GM23338 (cell line): ENCODE data around the gene COX6B1. TPM values are rescaled to one million over a fixed set of nuclear protein-coding genes. Genes with fewer than 3 reads are reported as not detected.

Experiments used
- ATAC-seq: fragments of 200-7000 bp; cut with Tn5 transposase; 3 replicates; pipeline ENCODE4 v1.9.1; 2020
- DNase-seq: peaks from one replicate; pipeline ENCODE4 v3.0.0-alpha.2; 2015; ENCODE audit warnings: low spot score
- H2AFZ ChIP-seq: fragments of 200-600 bp; sonication (generic); 2 replicates; pipeline ENCODE4 v1.8.0; 2016; ENCODE audit warnings: antibody characterized with exemption, mild to moderate bottlenecking, moderate library complexity
- H3F3A ChIP-seq: fragments of 200-600 bp; sonication (generic); replicated peaks from 2 replicates; pipeline ENCODE4 v1.8.0; 2017; ENCODE audit warnings: antibody characterized with exemption, mixed run types, low read depth
- H3K27ac ChIP-seq: fragments of 200-600 bp; sonication (generic); 2 replicates; pipeline ENCODE4 v1.6.1; 2016; ENCODE audit warnings: low read depth
- H3K27me3 ChIP-seq: fragments of 200-600 bp; sonication (generic); 2 replicates; pipeline ENCODE4 v1.8.0; 2016; ENCODE audit warnings: mild to moderate bottlenecking, mixed run types, moderate library complexity; ENCODE audit not compliant: insufficient read depth
- H3K36me3 ChIP-seq: fragments of 200-600 bp; sonication (generic); 2 replicates; pipeline ENCODE4 v1.8.0; 2016; ENCODE audit warnings: mild to moderate bottlenecking; ENCODE audit not compliant: insufficient read depth
- H3K4me1 ChIP-seq: fragments of 200-600 bp; sonication (generic); 2 replicates; pipeline ENCODE4 v1.8.0; 2016; ENCODE audit warnings: mild to moderate bottlenecking, moderate library complexity; ENCODE audit not compliant: insufficient read depth
- H3K4me2 ChIP-seq: fragments of 200-600 bp; sonication (generic); 2 replicates; pipeline ENCODE4 v1.7.1; 2017; ENCODE audit warnings: mixed run types
- H3K4me3 ChIP-seq: fragments of 200-600 bp; sonication (generic); 2 replicates; pipeline ENCODE4 v1.6.1; 2016; ENCODE audit warnings: mixed run types
- H3K79me2 ChIP-seq: fragments of 200-600 bp; sonication (generic); replicated peaks from 2 replicates; pipeline ENCODE4 v1.8.0; 2017; ENCODE audit warnings: mild to moderate bottlenecking; ENCODE audit not compliant: insufficient read depth
- H3K9me2 ChIP-seq: fragments of 200-600 bp; sonication (generic); 2 replicates; pipeline ENCODE4 v1.8.0; 2017; ENCODE audit not compliant: insufficient read depth
- H4K20me1 ChIP-seq: fragments of 200-600 bp; sonication (generic); replicated peaks from 2 replicates; pipeline ENCODE4 v1.8.0; 2017; ENCODE audit warnings: mild to moderate bottlenecking; ENCODE audit not compliant: insufficient read depth
- H3K27ac Mint-ChIP-seq: 2 replicates; pipeline ENCODE4 v1.8.0; 2020; ENCODE audit warnings: inconsistent platforms, mild to moderate bottlenecking, moderate library complexity, mixed read lengths
- H3K27me3 Mint-ChIP-seq: 3 replicates; pipeline ENCODE4 v1.8.0; 2022; ENCODE audit warnings: low read depth, mild to moderate bottlenecking, moderate library complexity, mixed read lengths, inconsistent platforms; ENCODE audit not compliant: insufficient read depth, poor library complexity
- H3K36me3 Mint-ChIP-seq: 3 replicates; pipeline ENCODE4 v1.8.0; 2021; ENCODE audit warnings: low read depth, mild to moderate bottlenecking, inconsistent platforms, moderate library complexity, mixed read lengths
- H3K4me1 Mint-ChIP-seq: 3 replicates; pipeline ENCODE4 v1.8.0; 2020; ENCODE audit warnings: mild to moderate bottlenecking, inconsistent platforms, mixed read lengths
- H3K4me3 Mint-ChIP-seq: 3 replicates; pipeline ENCODE4 v1.8.0; 2021; ENCODE audit warnings: moderate library complexity, mild to moderate bottlenecking, inconsistent platforms, mixed read lengths
- H3K9me3 Mint-ChIP-seq: 3 replicates; pipeline ENCODE4 v1.8.0; 2020; ENCODE audit warnings: moderate library complexity, mild to moderate bottlenecking, inconsistent platforms, mixed read lengths
- CREB1 ChIP-seq: fragments of 250-450 bp; sonication (Bioruptor Pico); IDR thresholded peaks from 2 replicates; pipeline ENCODE4 v1.5.0; 2020; ENCODE audit warnings: low read depth, mild to moderate bottlenecking, moderate library complexity
- POLR2AphosphoS5 ChIP-seq: IDR thresholded peaks from 2 replicates; pipeline ENCODE4 v1.6.1; 2016; ENCODE audit warnings: antibody characterized with exemption, low read depth
- REST ChIP-seq: IDR thresholded peaks from one replicate; pipeline ENCODE4 v1.6.1; 2018; ENCODE audit warnings: antibody characterized with exemption; ENCODE audit not compliant: unreplicated experiment
- ZNF331 ChIP-seq: fragments of 250-450 bp; sonication (Bioruptor Pico); IDR thresholded peaks from 2 replicates; pipeline ENCODE4 v1.5.0; 2020; ENCODE audit warnings: low read depth, mild to moderate bottlenecking, moderate library complexity
- polyA plus RNA-seq: library from polyadenylated mRNA; unstranded; fragments of >200 nt; fragmentation: Nextera tagmentation; extraction: Ambion mirVana; gene quantifications from 2 replicates; pipeline ENCODE4 v1.2.1, GENCODE V29; 2016
- total RNA-seq: library from RNA; depleted of rRNA; stranded (reverse); fragments of >200 nt; shearing (Covaris generic); gene quantifications from 2 replicates; pipeline ENCODE4 v1.2.3, GENCODE V29; 2014

The COX6B1 gene
- total and polyA plus RNA-seq, 2 experiments from 2014 or later, result 564 to 1,532 TPM

- Histone ChIP-seq H3K4me1 (peaks cover 29% of the 10 kb centered on the region), H3K4me3 (peak overlapping the region; percentile 78), H3F3A (0 out of 2 replicates have a peak, but pooled peaks cover 15% of the 10 kb centered on the region), H3K79me2 (peaks cover 1% of the 10 kb centered on the region), H4K20me1 (no peaks in the 10 kb centered on the region), H3K4me2 (peak overlapping the region; percentile 95), H3K27ac (peak overlapping the region; percentile 57; the same call in 1 of the 2 replicates), H3K9me2 (no peaks in the 10 kb centered on the region), H2AFZ (peak overlapping the region; percentile 96), H3K36me3 (no peaks in the 10 kb centered on the region), H3K27me3 (peaks cover 27% of the 10 kb centered on the region; the same call in 1 of the 2 replicates)
- ATAC-seq (peak; percentile 46), DNase-seq (peak; percentile 96)
- H3K27me3 Mint-ChIP-seq, result peaks cover 26% of the 10 kb centered on the region
- H3K9me3 Mint-ChIP-seq, result no peaks in the 10 kb centered on the region; the same call in 1 of the 3 replicates
- 0 out of 2 replicates have a peak overlapping the region, but pooled peaks have one; percentile 74 for H3K27ac Mint-ChIP-seq
- H3K4me1 Mint-ChIP-seq, result peaks cover 37% of the 10 kb centered on the region
- TF ChIP-seq CREB1, result peak; percentile 25; the same call in 1 of the 2 replicates
- TF ChIP-seq POLR2AphosphoS5, result peak; percentile 88
- no peak for TF ChIP-seq REST
- no peak for TF ChIP-seq ZNF331 (CRISPR knock-in tag)
- peak overlapping the region; percentile 83 for H3K4me3 Mint-ChIP-seq
- H3K36me3 Mint-ChIP-seq, result no peaks in the 10 kb centered on the region; the same call in 2 of the 3 replicates
Measured at GRCh38 chr19:35643255-35644205, 4.6 kb upstream of the COX6B1 start.

- no peaks in the 10 kb centered on the region; the same call in 2 of the 3 replicates for H3K9me3 Mint-ChIP-seq
- peaks cover 10% of the 10 kb centered on the region for H3K79me2 ChIP-seq
- H3K36me3 ChIP-seq, result no peaks in the 10 kb centered on the region
- DNase-seq (peak; percentile 98), ATAC-seq (peak; percentile 76)
- H3K4me2 ChIP-seq, result peak overlapping the region; percentile 95
- no peaks in the 10 kb centered on the region for H4K20me1 ChIP-seq
- peak overlapping the region; percentile 93 for H2AFZ ChIP-seq
- H3K4me3 ChIP-seq, result peak overlapping the region; percentile 78
- H3F3A ChIP-seq, result 0 out of 2 replicates have a peak, but pooled peaks cover 12% of the 10 kb centered on the region
- H3K27ac ChIP-seq, result peak overlapping the region; percentile 57; the same call in 1 of the 2 replicates
- no peaks in the 10 kb centered on the region; the same call in 2 of the 3 replicates for H3K36me3 Mint-ChIP-seq
- H3K27me3 Mint-ChIP-seq, result peaks cover 28% of the 10 kb centered on the region
- H3K4me3 Mint-ChIP-seq, result peak overlapping the region; percentile 83
- TF ChIP-seq REST, result peak; percentile 43
- no peak for TF ChIP-seq ZNF331 (CRISPR knock-in tag)
- peak overlapping the region; percentile 61; the same call in 1 of the 2 replicates for H3K27ac Mint-ChIP-seq
- peaks cover 29% of the 10 kb centered on the region for H3K4me1 ChIP-seq
- H3K27me3 ChIP-seq, result peaks cover 27% of the 10 kb centered on the region; the same call in 1 of the 2 replicates
- H3K4me1 Mint-ChIP-seq, result peaks cover 33% of the 10 kb centered on the region
- no peaks in the 10 kb centered on the region for H3K9me2 ChIP-seq
Measured at GRCh38 chr19:35644206-35644986, 3.7 kb upstream of the COX6B1 start.
